ENCODE data around the gene BFAR.
"Not testable (repeated sequence)": the region's sequence is repeated elsewhere in the genome, so short reads cannot be mapped to it uniquely, and the experiment has no call there.

Gene BFAR, protein sequence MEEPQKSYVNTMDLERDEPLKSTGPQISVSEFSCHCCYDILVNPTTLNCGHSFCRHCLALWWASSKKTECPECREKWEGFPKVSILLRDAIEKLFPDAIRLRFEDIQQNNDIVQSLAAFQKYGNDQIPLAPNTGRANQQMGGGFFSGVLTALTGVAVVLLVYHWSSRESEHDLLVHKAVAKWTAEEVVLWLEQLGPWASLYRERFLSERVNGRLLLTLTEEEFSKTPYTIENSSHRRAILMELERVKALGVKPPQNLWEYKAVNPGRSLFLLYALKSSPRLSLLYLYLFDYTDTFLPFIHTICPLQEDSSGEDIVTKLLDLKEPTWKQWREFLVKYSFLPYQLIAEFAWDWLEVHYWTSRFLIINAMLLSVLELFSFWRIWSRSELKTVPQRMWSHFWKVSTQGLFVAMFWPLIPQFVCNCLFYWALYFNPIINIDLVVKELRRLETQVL

DNA sequence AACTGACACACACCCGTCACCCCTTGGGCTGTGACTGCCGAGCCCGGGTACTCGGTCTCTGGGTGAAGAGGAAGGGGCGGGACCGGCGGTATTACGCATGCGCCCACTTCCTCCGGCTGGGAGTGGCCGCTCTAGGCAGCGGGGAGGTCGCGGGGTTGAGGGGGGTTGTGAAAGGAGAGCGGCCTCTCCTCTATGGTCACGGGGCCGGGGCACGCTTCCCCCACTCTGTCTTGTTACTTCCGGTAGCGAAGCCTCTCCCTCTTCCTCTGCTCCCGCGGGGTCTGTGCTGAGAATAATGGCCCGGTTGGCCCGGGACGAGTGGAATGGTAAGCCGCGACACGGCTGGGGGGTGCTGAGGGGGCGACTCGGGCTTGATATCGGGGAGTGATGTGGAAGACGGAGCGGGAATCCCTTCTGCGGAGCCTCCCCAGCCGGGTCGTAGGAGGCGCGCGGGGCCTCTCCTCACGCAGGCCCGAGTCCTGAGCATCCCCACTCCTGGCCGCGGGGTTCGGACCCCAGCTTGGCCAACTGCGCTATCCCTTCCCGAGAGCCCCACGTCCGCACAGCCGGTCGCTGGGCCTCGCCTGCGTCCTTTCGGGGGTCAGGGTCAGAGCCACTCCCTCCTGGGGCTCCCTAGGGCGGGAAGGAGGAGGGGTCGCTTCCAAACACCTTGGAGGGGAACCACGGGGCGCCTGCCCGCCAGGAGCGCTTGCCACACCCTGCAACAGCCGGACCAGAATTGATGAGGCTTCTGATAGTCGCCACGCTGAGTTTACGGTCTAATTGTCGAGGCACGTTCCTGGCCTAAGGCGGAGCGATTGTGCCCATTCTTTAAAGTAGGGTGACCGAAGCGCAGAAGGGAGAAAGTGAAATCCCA, at the start of gene BFAR:
BFAR (plus strand) TSS at position 259 of the 877 bp plus-strand sequence. CDS start 11,396 bp downstream, outside the sequence.
- peak; percentile 96 for DNase-seq

DNA sequence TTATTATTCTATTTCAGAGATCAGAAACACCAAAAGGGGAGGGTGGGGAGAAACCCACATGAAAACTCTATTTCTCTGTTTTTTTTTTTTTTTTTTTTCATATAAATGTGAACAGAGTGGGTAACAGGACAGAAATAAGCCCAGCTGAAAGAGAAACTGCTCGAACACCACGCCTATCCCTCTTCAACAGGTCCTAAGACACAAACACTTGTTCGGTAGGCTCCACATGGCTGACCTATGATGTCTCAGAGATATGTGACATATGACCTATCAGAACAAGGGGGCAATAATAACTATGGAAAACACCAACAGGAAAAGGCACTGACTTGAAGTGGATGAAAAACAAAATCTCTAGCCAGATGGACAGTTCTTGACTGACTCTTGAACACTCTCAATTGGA, 47.5 kb upstream of the BFAR start:
- DNase-seq = no peak

DNA sequence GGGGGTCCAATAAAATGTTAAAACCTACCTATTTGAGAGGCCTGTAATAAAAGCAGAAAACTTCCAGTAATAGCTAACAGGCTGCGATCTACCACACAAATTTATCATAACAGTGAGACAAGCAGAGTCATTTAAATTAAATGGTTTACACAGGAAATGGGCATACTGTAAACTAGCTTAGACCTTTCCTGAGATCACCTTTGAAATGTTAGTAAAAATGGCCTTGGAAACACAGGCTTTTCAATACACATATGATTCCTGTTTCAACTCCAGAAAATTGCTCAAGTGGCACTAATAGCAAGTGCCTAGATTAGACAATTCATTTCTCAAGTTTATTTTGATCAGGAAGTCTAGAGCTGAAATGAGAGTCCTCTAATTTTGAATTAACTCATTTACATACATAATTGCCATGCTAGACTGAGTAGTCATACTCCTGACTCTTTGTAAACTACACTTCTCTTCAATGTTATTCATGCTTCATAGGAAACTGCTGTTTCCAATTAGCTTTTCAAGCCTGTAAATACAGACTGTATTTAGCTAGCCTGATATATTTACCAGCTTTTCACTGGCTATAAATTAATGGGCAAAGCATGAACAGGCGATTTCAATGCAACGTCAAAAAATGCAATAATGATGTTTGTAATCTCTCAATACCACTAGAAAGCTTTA, 46.0 kb upstream of the BFAR start:
- DNase-seq = no peak

DNA sequence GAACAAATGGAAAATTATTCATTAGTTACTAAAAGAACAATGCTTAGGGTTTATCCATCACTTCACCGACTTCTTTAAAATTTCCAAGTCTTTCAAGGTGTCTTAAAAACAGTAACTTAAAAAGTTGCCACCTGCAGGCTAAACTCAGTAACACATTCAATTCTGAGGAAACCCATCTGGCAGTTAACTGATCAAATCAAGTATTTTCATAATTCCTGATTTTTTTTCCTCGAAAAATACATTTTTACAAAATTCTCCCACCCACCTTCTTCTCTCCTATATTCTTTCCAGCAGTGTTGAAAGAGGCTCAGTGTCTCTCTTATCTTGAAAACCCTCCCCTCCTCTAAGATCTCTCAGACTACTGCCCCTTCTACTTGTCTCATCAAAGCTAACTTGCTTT, 32.6 kb upstream of the BFAR start:
- no peak for DNase-seq

DNA sequence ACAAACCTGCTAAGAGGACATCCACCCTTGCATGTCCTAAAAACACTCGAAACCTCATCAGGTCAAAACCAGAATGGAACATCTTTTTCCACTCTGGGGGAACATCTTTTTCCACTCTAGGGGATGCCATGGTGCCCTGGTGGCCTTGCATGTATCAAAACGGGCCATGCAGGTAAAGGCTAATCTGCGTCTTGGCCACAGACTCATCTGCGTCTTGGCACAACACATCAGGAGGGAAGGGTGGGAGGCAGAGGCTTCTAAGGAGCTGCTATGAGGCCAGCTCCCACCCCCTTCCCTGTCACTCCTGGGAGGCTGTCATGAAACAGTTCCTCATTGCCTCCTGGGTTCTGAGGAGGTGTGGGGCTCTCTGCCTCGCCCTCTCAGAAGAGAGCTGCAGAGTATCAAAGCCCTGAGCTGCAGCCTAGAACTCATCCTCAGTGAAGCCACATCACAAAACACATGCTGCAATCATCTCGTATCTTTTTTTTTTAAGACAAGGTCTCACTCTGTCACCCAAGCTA, 30.2 kb upstream of the BFAR start:
- no peak for DNase-seq

DNA sequence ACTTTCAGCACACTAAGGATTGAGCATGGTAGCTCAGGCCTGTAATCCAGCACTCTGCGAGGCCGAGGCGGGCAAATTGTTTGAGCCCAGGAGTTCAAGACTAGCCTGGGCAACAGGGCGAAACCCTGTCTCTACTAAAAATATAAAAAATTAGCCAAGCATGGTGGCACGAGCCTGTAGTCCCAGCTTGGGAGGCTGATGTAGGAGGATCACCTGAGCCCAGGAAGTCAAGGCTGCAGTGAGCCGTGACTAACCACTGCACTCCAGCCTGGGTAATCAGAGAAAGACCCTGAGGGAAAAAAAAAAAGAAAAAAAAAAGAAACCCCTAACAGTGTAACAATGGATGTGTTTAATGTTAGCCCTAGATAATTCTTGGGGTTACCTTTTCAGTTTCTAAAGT, 26.6 kb upstream of the BFAR start:
- DNase-seq = no peak

DNA sequence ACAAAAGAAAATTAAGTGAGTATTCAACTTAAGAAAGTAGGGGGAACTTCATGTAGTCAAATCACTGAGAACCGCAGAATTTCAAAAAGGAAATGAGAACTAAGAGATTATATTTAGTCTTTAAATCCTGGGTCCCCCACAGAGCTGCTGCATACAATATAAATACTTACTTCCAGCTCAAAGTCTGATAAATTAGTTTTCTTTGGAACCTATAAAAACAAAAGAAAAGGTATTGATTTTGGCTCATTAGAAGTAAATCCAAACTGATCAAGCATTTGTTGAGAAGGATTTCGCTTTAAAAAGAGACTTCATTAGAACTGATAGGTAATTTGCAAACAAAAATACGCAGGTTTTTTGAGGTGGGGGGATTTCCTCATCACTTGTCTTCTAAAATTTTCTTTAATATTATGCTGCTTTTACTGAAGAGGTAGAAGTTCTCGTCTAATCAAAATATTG, 24.6 kb upstream of the BFAR start:
- no peak for DNase-seq

DNA sequence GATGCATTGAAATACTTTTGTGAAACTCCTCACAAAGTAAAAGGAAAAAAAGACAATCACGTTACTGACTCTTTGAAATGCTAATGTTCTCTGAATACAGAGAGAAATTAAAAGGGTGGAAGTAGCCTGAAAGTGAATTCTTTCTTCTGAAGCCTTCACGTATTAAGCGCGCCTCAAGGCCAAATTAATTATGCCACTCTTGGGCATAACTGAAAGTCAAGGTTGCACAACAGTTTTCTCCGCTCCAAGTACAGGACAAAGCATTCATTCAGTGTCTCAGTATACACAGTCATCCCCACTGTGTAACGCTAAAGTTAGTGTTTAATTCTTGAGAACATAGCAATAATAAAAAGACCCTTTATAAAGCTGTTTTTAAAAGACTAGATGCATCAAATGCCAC, 24.1 kb upstream of the BFAR start:
- no peak for DNase-seq

DNA sequence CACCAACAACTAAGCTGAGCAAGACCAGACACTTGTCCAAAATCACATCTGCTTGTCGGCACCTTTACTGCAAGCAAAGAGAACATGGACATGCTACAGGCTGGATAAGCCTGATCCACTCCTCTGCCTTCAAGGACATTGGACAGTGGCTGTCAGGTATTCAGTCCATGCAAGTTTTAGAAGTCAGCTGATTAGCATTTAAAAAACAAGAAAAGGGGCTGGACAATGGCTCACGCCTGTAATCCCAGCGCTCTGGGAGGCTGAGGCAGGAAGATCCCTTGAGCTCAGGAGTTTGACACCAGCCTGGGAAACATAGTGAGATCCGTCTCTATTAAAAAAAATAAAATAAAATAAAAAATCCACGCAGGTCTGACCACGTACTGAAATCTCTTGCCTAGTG, 23.0 kb upstream of the BFAR start:
- DNase-seq = no peak

DNA sequence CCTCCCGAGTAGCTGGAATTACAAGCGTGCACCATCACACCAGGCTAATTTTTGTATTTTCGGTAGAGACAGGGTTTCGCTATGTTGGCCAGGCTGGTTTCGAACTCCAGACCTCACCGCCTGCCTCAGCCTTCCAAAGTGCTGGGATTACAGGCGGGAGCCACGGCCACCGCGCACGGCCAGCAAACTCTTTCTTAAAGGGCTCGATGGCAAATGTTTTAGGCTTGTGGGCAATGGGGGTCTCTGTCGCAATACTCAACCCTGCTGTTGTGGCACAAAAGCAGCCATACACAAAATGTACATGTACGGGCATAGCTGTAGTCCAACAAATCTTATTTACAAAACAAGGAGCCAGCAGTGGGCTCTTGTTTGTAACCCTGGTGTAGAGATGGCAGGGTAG, 21.1 kb upstream of the BFAR start:
- no peak for DNase-seq

DNA sequence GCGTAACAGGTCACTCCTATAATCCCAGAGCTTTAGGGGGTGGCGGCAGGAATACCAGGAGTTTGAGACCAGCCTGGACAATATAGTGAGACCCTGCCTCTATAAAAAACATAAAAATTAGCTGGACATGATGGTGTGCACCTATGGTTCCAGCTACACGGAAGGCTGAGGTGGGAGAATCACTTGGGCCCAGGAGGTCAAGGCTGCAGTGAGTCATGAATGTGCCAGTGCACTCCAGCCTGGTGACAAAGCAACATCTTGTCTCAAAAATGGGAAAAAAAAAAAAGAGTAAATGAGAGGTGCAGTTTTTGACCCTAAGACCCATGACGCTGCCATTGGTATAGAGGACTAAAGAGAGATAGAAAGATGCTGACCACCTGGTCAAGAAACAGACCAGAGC, 18.8 kb upstream of the BFAR start:
- DNase-seq = no peak

DNA sequence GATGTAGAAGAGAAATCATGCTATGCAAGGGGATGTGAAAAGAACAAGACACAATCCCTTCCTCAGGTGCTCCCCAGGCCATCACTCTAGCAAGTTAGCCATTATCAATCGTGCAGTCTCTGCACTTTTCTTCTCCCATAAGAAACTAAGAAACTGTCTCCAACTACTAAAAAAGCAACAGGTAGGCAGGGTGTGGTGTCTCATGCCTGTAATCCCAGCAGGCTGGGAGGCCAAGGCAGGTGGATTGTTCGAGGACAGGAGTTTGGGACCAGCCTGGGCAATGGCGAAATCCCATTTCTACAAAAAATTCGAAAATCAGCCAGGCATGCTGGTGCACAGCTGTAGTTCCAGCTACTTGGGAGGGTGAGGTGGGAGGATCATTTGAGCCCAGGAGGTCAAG, 16.5 kb upstream of the BFAR start:
- no peak for DNase-seq

DNA sequence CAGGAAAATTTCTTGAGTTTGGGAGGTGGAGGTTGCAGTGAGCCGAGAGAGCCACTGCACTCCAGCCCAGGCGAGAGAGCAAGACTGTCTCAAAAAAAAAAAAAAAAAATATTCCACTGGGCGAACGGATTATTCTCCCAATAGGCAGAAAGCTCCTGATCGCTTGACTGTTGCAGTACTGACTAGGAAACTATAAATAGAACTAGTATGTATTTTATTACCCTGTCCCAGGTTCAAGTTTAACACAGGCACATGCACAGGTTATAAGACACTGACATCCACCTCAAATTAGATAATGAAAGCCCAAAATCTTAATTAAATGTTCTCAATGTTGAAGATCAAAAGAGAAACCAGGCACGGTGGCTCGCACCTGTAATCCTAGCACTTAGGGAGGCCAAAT, 14.2 kb upstream of the BFAR start:
- DNase-seq = no peak

DNA sequence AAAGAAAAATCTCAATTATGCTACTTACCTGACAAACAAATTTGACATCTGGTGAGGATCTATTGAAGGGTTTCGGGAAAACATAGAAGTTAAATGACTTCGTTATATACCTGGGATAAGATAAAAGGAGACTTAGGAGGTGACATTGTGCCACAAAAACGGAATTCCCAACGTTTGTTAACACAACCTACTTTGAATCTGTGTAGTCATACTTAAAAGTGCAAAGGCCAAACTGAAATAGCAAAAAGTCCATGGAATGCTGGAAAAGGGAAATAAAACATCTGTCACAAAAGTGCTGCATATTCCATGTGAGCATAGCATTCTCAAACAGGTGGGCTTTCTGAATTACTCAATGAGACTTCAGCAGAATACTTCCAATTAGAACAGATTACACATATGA, 5.7 kb upstream of the BFAR start:
- DNase-seq = no peak

DNA sequence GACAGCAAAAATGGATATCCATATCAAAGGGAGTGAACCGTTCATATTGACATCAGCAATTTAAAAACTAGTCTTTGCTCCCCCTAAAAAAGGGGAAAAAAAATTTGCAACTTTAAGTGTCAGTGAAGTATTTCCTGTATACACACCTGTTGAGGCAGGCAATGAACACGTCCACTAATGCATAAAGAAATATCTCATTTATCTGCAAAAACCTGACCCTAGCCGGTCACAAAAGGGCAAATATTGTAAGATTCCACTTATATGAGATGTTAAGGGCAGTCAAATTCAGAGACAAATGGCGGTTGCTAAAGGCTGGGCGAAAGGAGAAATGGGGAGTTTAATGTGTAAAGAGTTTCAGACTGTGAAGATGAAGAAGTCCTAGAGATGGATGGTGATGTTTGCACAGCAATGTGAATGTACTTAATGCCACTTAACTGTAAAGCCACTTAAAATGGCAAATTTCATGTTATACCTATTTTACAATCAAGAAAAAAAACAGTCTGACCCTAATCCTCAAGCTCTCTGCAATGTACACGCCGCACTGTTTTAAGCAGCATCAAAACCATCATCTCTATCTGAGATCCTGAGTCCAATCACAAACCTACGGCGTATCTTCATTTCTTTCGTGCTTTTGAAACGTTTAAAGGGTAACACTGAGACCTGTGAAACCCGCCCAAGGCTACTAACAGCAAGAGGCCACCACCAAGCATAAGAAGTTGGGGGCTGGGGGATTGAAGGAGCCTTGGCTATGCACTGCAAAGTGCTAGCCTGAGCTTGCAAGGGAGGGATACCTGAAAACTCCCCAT, 3.7 kb upstream of the BFAR start:
- DNase-seq = no peak

DNA sequence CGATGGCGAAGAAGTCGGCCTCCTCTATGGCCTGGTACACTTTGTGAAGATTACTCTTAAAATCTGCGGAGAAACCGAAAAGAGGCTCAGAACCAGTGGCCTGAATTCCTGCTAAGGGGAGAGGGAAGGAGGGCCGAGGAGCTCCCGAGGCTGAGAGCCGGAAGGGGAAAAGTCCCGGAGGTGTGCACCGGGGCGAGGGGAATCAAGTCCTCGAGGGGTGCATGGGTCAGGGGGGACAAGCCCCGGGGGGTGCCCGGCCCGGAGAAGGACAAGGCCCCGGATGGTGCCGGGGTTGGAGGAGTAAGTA, 3.2 kb upstream of the BFAR start:
- no peak for DNase-seq

DNA sequence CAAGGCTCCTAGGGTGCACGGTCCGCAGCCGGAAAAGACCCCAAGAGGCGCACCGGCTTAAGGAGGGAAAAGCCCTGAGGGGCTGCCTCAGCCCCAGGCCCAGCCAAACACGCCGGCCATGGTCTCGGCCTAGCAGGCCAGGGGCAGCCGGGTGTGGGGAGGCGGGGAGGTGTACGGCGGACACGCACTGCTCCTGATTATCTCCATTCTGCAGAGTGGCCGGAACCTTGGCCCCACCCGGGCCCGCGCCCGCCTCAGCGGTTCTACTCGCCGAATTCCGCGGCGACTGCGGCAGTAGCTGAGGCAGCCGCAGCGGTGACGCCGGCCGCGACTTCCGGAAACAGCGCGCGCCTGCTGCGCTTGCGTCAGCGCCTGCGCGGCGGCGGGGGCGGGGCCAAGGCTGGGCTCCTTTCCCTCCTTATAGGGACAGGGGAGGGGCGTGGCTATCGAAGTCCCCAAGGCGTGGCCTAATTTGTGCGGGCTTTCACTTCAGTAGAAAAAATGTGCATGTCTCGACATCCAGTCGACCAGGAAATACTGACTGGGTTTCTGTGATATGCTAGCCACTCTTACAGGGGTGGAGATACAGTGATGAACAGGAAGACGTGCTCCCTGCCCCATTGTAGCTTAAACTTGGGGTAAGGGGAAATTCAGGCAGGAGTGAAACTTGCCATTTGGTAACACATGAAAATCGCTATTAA, 2.7 kb upstream of the BFAR start, which contains the start of gene PARN:
PARN (minus strand) TSS at position 342 of the 701 bp plus-strand sequence; CDS start at position 207, 135 bp downstream.
- DNase-seq = peak; percentile 87

DNA sequence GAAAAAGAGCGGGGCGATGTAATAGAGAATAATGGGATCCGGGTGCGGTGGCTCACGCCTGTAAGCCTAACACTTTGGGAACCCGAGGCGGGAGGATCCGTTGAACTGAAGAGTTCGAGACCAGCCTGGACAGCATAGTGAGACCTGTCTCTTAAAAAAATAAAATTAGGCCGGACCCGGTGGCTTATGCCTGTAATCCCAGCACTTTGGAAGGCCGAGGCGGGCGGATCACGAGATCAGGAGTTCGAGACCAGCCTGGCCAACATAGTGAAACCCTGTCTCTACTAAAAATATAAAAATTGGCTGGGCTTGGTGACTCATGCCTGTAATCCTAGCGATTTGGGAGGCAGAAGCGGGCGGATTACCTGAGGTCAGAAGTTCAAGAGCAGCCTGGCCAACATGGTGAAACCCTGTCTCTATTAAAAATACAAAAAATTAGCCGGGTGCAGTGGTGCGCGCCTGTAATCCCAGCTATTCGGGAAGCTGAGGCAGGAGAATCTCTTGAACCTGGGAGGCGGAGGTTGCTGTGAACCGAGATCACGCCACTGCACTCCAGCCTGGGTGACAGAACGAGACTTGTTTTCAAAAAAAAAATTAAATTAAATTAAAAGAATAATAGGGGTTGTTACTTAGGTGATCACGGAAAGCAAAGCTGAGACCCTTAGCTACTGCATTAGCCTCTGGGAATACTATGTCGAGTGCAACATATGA, 2.0 kb upstream of the BFAR start:
- DNase-seq = not testable (repeated sequence)

DNA sequence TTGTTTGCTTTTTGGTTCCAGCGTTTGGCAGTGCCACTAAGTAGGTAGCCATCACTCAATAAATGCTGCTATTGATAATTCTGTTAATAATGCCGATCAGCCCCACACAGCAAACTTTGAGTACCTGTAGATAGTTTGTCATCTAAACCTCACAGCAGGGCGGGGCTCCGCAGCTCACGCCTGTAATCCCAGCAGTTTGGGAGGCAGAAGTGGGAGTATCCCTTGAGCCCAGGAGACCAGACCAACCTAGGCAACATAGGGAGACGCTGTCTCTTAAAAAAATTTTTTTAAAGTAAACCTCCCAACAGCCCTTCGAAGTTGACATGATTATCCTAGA, 1.6 kb downstream of the BFAR start:
- no peak for DNase-seq

DNA sequence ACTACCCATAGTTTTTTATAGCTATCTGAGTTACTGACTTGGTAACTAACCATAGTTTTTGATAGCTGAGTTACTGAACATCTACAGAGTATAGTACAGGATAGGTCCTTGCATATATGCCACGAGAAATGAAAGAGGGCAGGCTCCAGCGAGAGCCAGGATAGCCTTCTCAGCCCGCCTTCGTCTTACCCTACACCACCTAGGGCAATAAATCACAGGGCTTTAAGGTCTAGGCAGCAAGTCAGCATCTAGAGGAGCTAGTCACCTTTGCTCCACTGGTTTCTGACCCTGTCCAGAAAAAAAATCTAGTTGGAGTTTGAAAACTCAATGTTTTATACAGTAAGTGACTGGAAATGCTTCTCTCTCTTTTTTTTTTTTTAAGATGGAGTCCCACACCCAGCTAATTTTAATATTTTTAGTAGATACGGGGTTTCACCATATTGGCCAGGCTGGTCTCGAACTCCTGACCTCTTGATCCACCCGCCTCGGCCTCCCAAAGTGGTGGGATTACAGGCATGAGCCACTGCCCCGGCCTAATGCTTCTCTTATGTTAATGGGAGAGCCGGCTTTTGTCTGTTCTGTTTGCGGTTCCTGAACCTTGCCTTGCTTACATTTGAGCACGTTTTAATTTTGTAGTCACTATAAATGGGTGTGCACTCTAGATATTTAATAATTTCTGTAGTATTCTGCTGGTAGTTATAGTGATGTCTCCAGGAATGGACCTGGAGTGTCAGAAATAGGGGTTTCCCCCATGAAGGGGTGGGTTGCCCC, 2.8 kb downstream of the BFAR start:
- DNase-seq = no peak
